Measurements from ENCODE around the gene NBEAL2.

GRCh38 chr3:47019201-47019600, 39.7 kb downstream of the NBEAL2 start:
- TF ChIP-seq CTCF (IDR thresholded peaks at IDR 0.05), result no peak
- no peak for TF ChIP-seq POLR2AphosphoS5 (IDR thresholded peaks at IDR 0.05)
- TF ChIP-seq POLR2A (IDR thresholded peaks at IDR 0.05), result no peak
- no peak for TF ChIP-seq EP300 (IDR thresholded peaks at IDR 0.05)
